Measurements from ENCODE around the gene VTA1.

DNA sequence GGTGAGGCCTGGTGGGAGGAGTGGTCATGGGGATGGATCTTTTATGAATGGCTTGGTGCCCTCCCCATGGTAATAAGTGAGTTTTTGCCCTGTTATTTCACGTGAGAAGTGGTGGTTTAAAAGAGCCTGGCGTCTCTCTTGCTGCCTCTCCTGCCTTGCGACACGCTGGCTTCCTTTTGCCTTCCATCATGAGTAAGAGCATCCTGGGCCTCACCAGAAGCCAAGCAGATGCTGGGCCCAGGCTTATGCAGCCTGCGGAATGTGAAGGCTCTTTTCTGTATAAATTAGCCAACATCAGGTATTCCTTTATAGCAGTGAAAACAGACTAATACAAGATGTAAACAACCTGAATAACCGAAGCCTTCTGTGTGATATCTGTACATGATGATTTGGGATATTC, 27.6 kb downstream of the VTA1 start:
- TF ChIP-seq ELF4 (IDR thresholded peaks at IDR 0.05), result no peak
- no peak for TF ChIP-seq TARDBP (IDR thresholded peaks at IDR 0.05)
- TF ChIP-seq, protein P1, sequence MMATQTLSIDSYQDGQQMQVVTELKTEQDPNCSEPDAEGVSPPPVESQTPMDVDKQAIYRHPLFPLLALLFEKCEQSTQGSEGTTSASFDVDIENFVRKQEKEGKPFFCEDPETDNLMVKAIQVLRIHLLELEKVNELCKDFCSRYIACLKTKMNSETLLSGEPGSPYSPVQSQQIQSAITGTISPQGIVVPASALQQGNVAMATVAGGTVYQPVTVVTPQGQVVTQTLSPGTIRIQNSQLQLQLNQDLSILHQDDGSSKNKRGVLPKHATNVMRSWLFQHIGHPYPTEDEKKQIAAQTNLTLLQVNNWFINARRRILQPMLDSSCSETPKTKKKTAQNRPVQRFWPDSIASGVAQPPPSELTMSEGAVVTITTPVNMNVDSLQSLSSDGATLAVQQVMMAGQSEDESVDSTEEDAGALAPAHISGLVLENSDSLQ (IDR thresholded peaks at IDR 0.05), result no peak
- TF ChIP-seq HDGF (IDR thresholded peaks at IDR 0.05; ENCODE audit: borderline replicate concordance), result no peak
- no peak for TF ChIP-seq SUZ12 (IDR thresholded peaks at IDR 0.05)
- TF ChIP-seq SP1 (IDR thresholded peaks at IDR 0.05), result no peak
- TF ChIP-seq L3MBTL2 (conservative IDR thresholded peaks at IDR 0.05), result no peak
- no peak for TF ChIP-seq BHLHE40 (IDR thresholded peaks at IDR 0.05; ENCODE audit: borderline replicate concordance)
- TF ChIP-seq CTBP1 (IDR thresholded peaks at IDR 0.05; ENCODE audit: borderline replicate concordance), result no peak
- TF ChIP-seq NFRKB (IDR thresholded peaks at IDR 0.05), result no peak
- TF ChIP-seq LEF1 (IDR thresholded peaks at IDR 0.05; ENCODE audit: borderline replicate concordance), result no peak
- no peak for TF ChIP-seq FOXM1 (IDR thresholded peaks at IDR 0.05; ENCODE audit: borderline replicate concordance)

Data from HEK293T (cell line).